K562 (cell line): ENCODE data around the gene TMEM248. TPM values are rescaled to one million over a fixed set of nuclear protein-coding genes. Genes with fewer than 3 reads are reported as not detected.
A peak's percentile ranks its signal among the peaks of the same experiment; 100 is the strongest.

Experiments used
- ARID3A ChIP-seq: IDR thresholded peaks from 2 replicates; pipeline ENCODE4 v1.6.1; 2012; ENCODE audit warnings: low read depth, low read length, improper control_type of control experiment, borderline replicate concordance
- ARID3B ChIP-seq: fragments of 250-450 bp; sonication (Bioruptor Pico); IDR thresholded peaks from 2 replicates; pipeline ENCODE4 v1.4.0; 2020; ENCODE audit warnings: borderline replicate concordance
- CREBBP ChIP-seq: IDR thresholded peaks from one replicate; pipeline ENCODE4 v1.6.1; 2012; ENCODE audit warnings: low read depth, mild to moderate bottlenecking, control low read depth, inconsistent platforms, low read length
- DMBX1 ChIP-seq: fragments of 250-450 bp; sonication (Bioruptor Pico); IDR thresholded peaks from 2 replicates; pipeline ENCODE4 v1.8.0; 2022; ENCODE audit warnings: inconsistent platforms, mild to moderate bottlenecking, moderate library complexity, borderline replicate concordance
- FOXA1 ChIP-seq: fragments of 450-650 bp; IDR thresholded peaks from 2 replicates; pipeline ENCODE4 v1.6.1; 2016; ENCODE audit warnings: mild to moderate bottlenecking, borderline replicate concordance
- HINFP ChIP-seq: fragments of 450-650 bp; conservative IDR thresholded peaks from 2 replicates; pipeline ENCODE4 v1.6.1; 2016; ENCODE audit warnings: missing genetic modification characterization, low read depth, mild to moderate bottlenecking, control low read depth, missing compliant biosample characterization
- IRF2 ChIP-seq: sonication (generic); formaldehyde crosslinking; IDR thresholded peaks from 2 replicates; pipeline ENCODE4 v1.8.1; 2022; ENCODE audit warnings: mild to moderate bottlenecking, missing genetic modification reagents
- MAFG ChIP-seq: fragments of 450-650 bp; conservative IDR thresholded peaks from 2 replicates; pipeline ENCODE4 v1.6.1; 2016; ENCODE audit warnings: missing genetic modification characterization, missing compliant biosample characterization
- NELFE ChIP-seq: IDR thresholded peaks from 2 replicates; pipeline ENCODE4 v1.6.1; 2011; ENCODE audit warnings: mild to moderate bottlenecking; ENCODE audit not compliant: insufficient read depth, insufficient read length
- NFE2 ChIP-seq: IDR thresholded peaks from 2 replicates; pipeline ENCODE4 v1.6.1; 2014; ENCODE audit warnings: antibody characterized with exemption, low read depth
- PATZ1 ChIP-seq: fragments of 250-450 bp; sonication (Bioruptor Pico); IDR thresholded peaks from 2 replicates; pipeline ENCODE4 v1.5.0; 2020; ENCODE audit warnings: mild to moderate bottlenecking, borderline replicate concordance
- PHB ChIP-seq: fragments of 250-450 bp; sonication (Bioruptor Pico); IDR thresholded peaks from 2 replicates; pipeline ENCODE4 v1.5.0; 2021
- PTRF ChIP-seq: fragments of 450-650 bp; IDR thresholded peaks from 2 replicates; pipeline ENCODE4 v1.6.1; 2016; ENCODE audit warnings: mild to moderate bottlenecking, missing genetic modification characterization, missing compliant biosample characterization
- RBM22 ChIP-seq: fragments of 200-400 bp; formaldehyde crosslinking; IDR thresholded peaks from 2 replicates; pipeline ENCODE4 v1.6.1; 2018; ENCODE audit warnings: low read length, low read depth; ENCODE audit not compliant: poor library complexity, severe bottlenecking
- RCOR1 ChIP-seq, 2 experiments: IDR thresholded peaks; 2 replicates each; pipeline ENCODE4 v1.6.1; 2012; ENCODE audit warnings: low read depth in 2 of 2, low read length in 2 of 2, borderline replicate concordance in 1 of 2, improper control_type of control experiment in 1 of 2
- STAG1 ChIP-seq: sonication (generic); formaldehyde crosslinking; IDR thresholded peaks from 2 replicates; pipeline ENCODE4 v1.5.0; 2020; ENCODE audit warnings: missing genetic modification reagents, borderline replicate concordance
- ZBTB49 ChIP-seq: sonication (generic); formaldehyde crosslinking; IDR thresholded peaks from 2 replicates; pipeline ENCODE4 v1.8.0; 2022; ENCODE audit warnings: missing genetic modification reagents, mild to moderate bottlenecking, borderline replicate concordance
- ZFP30 ChIP-seq: fragments of 250-450 bp; sonication (Bioruptor Pico); IDR thresholded peaks from 2 replicates; pipeline ENCODE4 v1.8.0; 2022; ENCODE audit warnings: moderate library complexity, mild to moderate bottlenecking, inconsistent platforms, borderline replicate concordance
- polyA plus RNA-seq, 8 experiments: library from polyadenylated mRNA; depleted of rRNA in 4 of 8; stranded (reverse) in 5 of 8; unstranded in 3 of 8; fragments of >200 nt; fragmentation: Nextera tagmentation in 2 of 8; fragmentation: Illumina TruSeq in 1 of 8; extraction: Ambion mirVana in 2 of 8; extraction: Trizol in 1 of 8; gene quantifications; 2 replicates each; pipeline versions ENCODE4 v1.2.1 to v1.2.3, GENCODE V29; 2011 to 2014; ENCODE audit warnings: inconsistent platforms in 1 of 8, missing spikeins in 1 of 8
- total RNA-seq, 7 experiments: library from RNA; depleted of rRNA in 6 of 7; stranded (reverse); fragments of >200 nt in 6 of 7; fragmentation: Illumina TruSeq in 2 of 7; extraction: Trizol in 2 of 7; gene quantifications; 2 replicates each; pipeline versions ENCODE4 v1.2.1 to v1.2.3, GENCODE V29; 2011 to 2021; ENCODE audit warnings: low replicate concordance in 1 of 7

TMEM248 gene
- total and polyA plus RNA-seq, 9 of the 15 experiments (the other 6 are each of a cell fraction or from before 2014, with no cell fraction given): 6.3 to 132 (median 64.4) TPM

- 0 out of 2 replicates have a peak, but pooled peaks have one; percentile 10 for TF ChIP-seq DMBX1 (CRISPR knock-in tag)
- no peak for TF ChIP-seq CREBBP
- no peak for TF ChIP-seq ZFP30 (CRISPR knock-in tag)
- TF ChIP-seq HINFP: no peak
- TF ChIP-seq RCOR1 (IDR thresholded peaks at IDR 0.05; ENCODE audit: borderline replicate concordance in 1 of 2, low read depth in 2 of 2, low read length in 2 of 2): peak; percentile 16 to 41; a peak in 2 of 4 replicates
- TF ChIP-seq PHB (CRISPR knock-in tag): peak; percentile 24; the same call in 1 of the 2 replicates
- TF ChIP-seq ARID3B (CRISPR knock-in tag): 0 out of 2 replicates have a peak, but pooled peaks have one; percentile 72
- 0 out of 2 replicates have a peak, but pooled peaks have one; percentile 4 for TF ChIP-seq NFE2
- no peak for TF ChIP-seq STAG1 (CRISPR knock-in tag)
- TF ChIP-seq ARID3A: no peak
- TF ChIP-seq MAFG (tag): no peak
- no peak for TF ChIP-seq FOXA1
- TF ChIP-seq PATZ1: no peak
- no peak for TF ChIP-seq RBM22
- no peak for TF ChIP-seq ZBTB49 (CRISPR knock-in tag)
- TF ChIP-seq NELFE: no peak
- no peak for TF ChIP-seq IRF2 (CRISPR knock-in tag)
- TF ChIP-seq PTRF: no peak
Observed at GRCh38 chr7:66920769-66921395, at the start of gene TMEM248 (continued).
